ACC112 (cell line): ENCODE data around the gene TULP3.
A peak's percentile ranks its signal among the peaks of the same experiment; 100 is the strongest.

Experiments used
- H2AFZ ChIP-seq: fragments of 200-600 bp; sonication (generic); one replicate; pipeline ENCODE4 v1.6.0; 2017; ENCODE audit warnings: antibody characterized with exemption, low read length; ENCODE audit not compliant: unreplicated experiment
- H3K27ac ChIP-seq: fragments of 200-600 bp; sonication (generic); 2 replicates; pipeline ENCODE4 v1.5.1; 2014; ENCODE audit warnings: low read depth, mild to moderate bottlenecking, antibody characterized with exemption, low read length, moderate library complexity
- H3K27me3 ChIP-seq: fragments of 200-600 bp; sonication (generic); 2 replicates; pipeline ENCODE4 v1.6.1; 2014; ENCODE audit warnings: mild to moderate bottlenecking, antibody characterized with exemption, low read length, moderate library complexity, mixed read lengths; ENCODE audit not compliant: insufficient read depth
- H3K36me3 ChIP-seq: fragments of 200-600 bp; sonication (generic); 2 replicates; pipeline ENCODE4 v1.6.1; 2016; ENCODE audit warnings: mild to moderate bottlenecking, antibody characterized with exemption, low read length, moderate library complexity, mixed read lengths; ENCODE audit not compliant: insufficient read depth
- H3K4me1 ChIP-seq: fragments of 200-600 bp; sonication (generic); one replicate; pipeline ENCODE4 v1.6.1; 2016; ENCODE audit warnings: low read length, mixed read lengths; ENCODE audit not compliant: insufficient read depth, unreplicated experiment, control insufficient read depth
- H3K4me3 ChIP-seq: fragments of 200-600 bp; sonication (generic); 2 replicates; pipeline ENCODE4 v1.5.1; 2014; ENCODE audit warnings: mild to moderate bottlenecking, low read depth, low read length
- H3K79me2 ChIP-seq: fragments of 200-600 bp; sonication (generic); one replicate; pipeline ENCODE4 v1.6.0; 2016; ENCODE audit warnings: low read length; ENCODE audit not compliant: control insufficient read depth, unreplicated experiment, insufficient read depth

TULP3 gene

DNA sequence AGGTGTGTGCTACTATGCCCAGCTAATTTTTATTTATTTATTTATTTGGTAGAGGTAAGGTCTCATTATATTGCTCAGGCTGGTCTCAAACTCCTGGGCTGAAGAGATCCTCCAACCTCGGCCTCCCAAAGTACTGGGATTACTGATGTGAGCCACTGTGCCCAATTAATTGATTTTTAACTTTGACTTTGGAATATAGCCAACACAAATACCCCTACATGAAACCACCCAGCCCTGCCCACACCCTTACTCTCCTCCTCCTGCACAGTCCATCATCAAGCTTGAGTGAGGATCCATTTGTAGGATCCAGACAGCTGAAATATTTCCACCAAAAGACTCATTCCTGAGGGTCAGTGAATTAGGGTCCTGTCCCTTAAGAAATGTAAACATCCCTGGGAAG, 65.2 kb downstream of the TULP3 start:
- no peak overlapping the region for H3K27ac ChIP-seq
- peaks cover 8% of the 10 kb centered on the region for H3K79me2 ChIP-seq
- peaks cover 15% of the 10 kb centered on the region for H3K4me1 ChIP-seq
- no peaks in the 10 kb centered on the region for H3K36me3 ChIP-seq
- no peak overlapping the region for H2AFZ ChIP-seq
- no peak overlapping the region for H3K4me3 ChIP-seq
- no peaks in the 10 kb centered on the region for H3K27me3 ChIP-seq

GRCh38 chr12:2957816-2958431, 67.2 kb downstream of the TULP3 start:
- Histone ChIP-seq H2AFZ (peak overlapping the region; percentile 94), H3K4me1 (peaks cover 21% of the 10 kb centered on the region), H3K27ac (peak overlapping the region; percentile 56), H3K79me2 (peaks cover 23% of the 10 kb centered on the region), H3K27me3 (no peaks in the 10 kb centered on the region), H3K36me3 (no peaks in the 10 kb centered on the region), H3K4me3 (peak overlapping the region; percentile 93)

DNA sequence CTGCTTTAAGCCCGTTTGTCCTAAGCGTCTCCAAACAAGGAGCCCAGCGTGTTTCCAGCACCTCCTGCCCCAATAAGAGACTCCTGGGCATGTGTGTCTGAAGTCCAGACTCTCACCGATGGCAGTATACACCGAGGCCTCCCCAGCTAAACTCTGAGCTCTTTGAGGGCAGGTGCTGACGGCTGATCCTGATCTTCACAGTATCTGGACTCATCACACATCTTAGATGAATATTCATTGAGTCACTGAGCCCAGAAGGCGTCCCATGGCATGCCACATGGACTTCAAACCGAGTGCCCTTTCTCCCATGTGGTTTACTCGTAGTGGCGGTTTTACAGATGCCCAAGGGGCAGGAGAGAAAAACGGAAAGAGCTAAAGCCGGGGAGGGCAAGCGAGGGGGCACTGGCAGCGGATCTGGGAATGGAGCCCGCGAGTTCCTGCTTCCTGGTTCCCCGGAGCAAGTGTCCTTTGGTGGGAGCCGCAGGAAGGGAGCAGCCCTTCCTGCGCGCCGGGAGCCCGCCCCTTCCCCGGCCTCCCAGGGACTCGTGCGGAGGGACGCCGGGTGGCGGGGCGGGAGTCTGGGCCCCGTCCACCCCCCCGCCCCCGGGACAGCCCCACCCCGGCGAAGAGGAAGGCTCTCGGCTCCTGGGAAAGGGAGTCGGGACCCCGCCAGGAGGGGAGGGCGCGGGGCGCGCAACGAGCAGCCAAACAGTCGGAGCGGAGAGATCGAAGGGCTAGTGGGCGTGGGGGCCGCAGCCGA, 67.9 kb downstream of the TULP3 start:
- peak overlapping the region; percentile 56 for H3K27ac ChIP-seq
- H3K27me3 ChIP-seq = no peaks in the 10 kb centered on the region
- H3K4me1 ChIP-seq = peaks cover 22% of the 10 kb centered on the region
- no peaks in the 10 kb centered on the region for H3K36me3 ChIP-seq
- H2AFZ ChIP-seq = peak overlapping the region; percentile 94
- H3K4me3 ChIP-seq = peak overlapping the region; percentile 93
- H3K79me2 ChIP-seq = peaks cover 30% of the 10 kb centered on the region

GRCh38 chr12:2959192-2959504, 68.5 kb downstream of the TULP3 start, which contains the start of gene TEAD4:
TEAD4 (plus strand) TSS chr12:2959397.
- no peaks in the 10 kb centered on the region for H3K36me3 ChIP-seq
- peak within 1 kb of the TSS; percentile 60 for H3K27ac ChIP-seq
- no peaks in the 10 kb centered on the region for H3K27me3 ChIP-seq
- peak within 1 kb of the TSS; percentile 94 for H2AFZ ChIP-seq
- peaks cover 27% of the 10 kb centered on the region for H3K4me1 ChIP-seq
- H3K79me2 ChIP-seq = peaks cover 35% of the 10 kb centered on the region
- peak within 1 kb of the TSS; percentile 93 for H3K4me3 ChIP-seq

GRCh38 chr12:2959505-2960389, 69.1 kb downstream of the TULP3 start:
- Histone ChIP-seq H3K4me3 (peak overlapping the region; percentile 93), H3K27me3 (no peaks in the 10 kb centered on the region), H3K79me2 (peaks cover 38% of the 10 kb centered on the region), H3K36me3 (no peaks in the 10 kb centered on the region), H3K27ac (peak overlapping the region; percentile 60), H3K4me1 (peaks cover 28% of the 10 kb centered on the region), H2AFZ (peak overlapping the region; percentile 62)

- Histone ChIP-seq H3K4me1 (peaks cover 28% of the 10 kb centered on the region), H3K36me3 (no peaks in the 10 kb centered on the region), H3K79me2 (peaks cover 42% of the 10 kb centered on the region), H3K27me3 (no peaks in the 10 kb centered on the region), H3K4me3 (peak overlapping the region; percentile 93), H3K27ac (peak overlapping the region; percentile 60; the same call in 1 of the 2 replicates), H2AFZ (peak overlapping the region; percentile 14)
These were observed 69.8 kb downstream of the TULP3 start for GRCh38 chr12:2960390-2960956.

- H3K79me2 ChIP-seq = peaks cover 45% of the 10 kb centered on the region
- H3K4me3 ChIP-seq = peak overlapping the region; percentile 93
- no peak overlapping the region for H2AFZ ChIP-seq
- H3K27me3 ChIP-seq = no peaks in the 10 kb centered on the region
- H3K27ac ChIP-seq = no peak overlapping the region
- H3K4me1 ChIP-seq = peaks cover 28% of the 10 kb centered on the region
- no peaks in the 10 kb centered on the region for H3K36me3 ChIP-seq
These were observed 70.4 kb downstream of the TULP3 start for GRCh38 chr12:2960996-2961616.

GRCh38 chr12:2961705-2962104, 71.0 kb downstream of the TULP3 start:
- peak overlapping the region; percentile 93; the same call in 1 of the 2 replicates for H3K4me3 ChIP-seq
- H3K79me2 ChIP-seq = peaks cover 45% of the 10 kb centered on the region
- H2AFZ ChIP-seq = no peak overlapping the region
- H3K27ac ChIP-seq = no peak overlapping the region
- no peaks in the 10 kb centered on the region for H3K27me3 ChIP-seq
- H3K36me3 ChIP-seq = no peaks in the 10 kb centered on the region
- peaks cover 28% of the 10 kb centered on the region for H3K4me1 ChIP-seq

DNA sequence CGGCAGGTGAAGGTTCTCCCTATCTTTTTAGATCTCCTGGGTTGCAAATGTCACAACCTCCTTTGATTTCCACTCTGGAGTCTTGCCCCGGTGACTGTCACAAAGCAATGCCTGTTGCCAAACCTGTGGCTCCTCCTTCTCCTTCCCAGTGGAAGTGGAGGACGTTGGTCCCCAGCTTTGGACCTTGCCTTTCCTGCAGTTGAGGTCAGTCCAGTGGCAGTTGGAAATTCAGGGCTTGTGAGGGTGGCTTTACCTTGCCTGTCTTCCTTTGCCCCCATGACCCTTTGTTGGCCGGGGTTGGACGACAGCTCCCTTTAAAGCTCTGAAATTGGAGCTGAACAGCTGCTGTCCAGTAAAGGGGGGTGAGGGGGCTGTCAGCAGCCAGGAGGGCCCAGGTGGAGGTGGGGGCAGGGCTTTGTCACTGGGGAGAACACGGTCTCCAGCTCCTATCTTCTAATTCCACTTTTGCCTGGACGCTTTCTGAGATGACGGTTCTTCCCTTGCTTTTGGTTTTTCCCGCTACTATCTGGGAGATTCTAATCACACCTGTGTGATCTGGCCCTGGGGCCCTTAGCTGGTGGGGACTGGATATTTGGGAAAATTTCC, 72.6 kb downstream of the TULP3 start:
- Histone ChIP-seq H3K79me2 (peaks cover 49% of the 10 kb centered on the region), H3K27me3 (no peaks in the 10 kb centered on the region), H3K4me3 (no peak overlapping the region), H3K27ac (no peak overlapping the region), H3K36me3 (no peaks in the 10 kb centered on the region), H3K4me1 (peaks cover 22% of the 10 kb centered on the region), H2AFZ (no peak overlapping the region)
